Measurements from ENCODE around the gene RFX3.
"Not testable (repeated sequence)": the region's sequence is repeated elsewhere in the genome, so short reads cannot be mapped to it uniquely, and the experiment has no call there.

RFX3 gene

GRCh38 chr9:3329361-3329760 lies 196.4 kb downstream of the RFX3 start:
- H3K36me3 ChIP-seq (ENCODE audit: insufficient read depth, low read length), result peaks cover 8% of the 10 kb centered on the region
- no peak overlapping the region for H3K27ac ChIP-seq (ENCODE audit: low read depth, low read length, poor library complexity, severe bottlenecking)
- no peaks in the 10 kb centered on the region for H4K20me1 ChIP-seq (ENCODE audit: insufficient read depth, low read length)
- no peaks in the 10 kb centered on the region for H3K9me2 ChIP-seq (ENCODE audit: low read depth, low read length)
- no peak overlapping the region for H2AFZ ChIP-seq (ENCODE audit: low read length)
- no peaks in the 10 kb centered on the region for H3K27me3 ChIP-seq (ENCODE audit: insufficient read depth, low read length)
- H3K4me1 ChIP-seq (ENCODE audit: insufficient read depth, low read length, severe bottlenecking), result no peaks in the 10 kb centered on the region
- no peaks in the 10 kb centered on the region for H3F3A ChIP-seq (ENCODE audit: insufficient read depth, low read length)
- no peak overlapping the region for H3K4me3 ChIP-seq (ENCODE audit: low read depth, low read length, poor library complexity, severe bottlenecking)
- no peaks in the 10 kb centered on the region for H3K79me2 ChIP-seq (ENCODE audit: insufficient read depth, low read length)
- no peak overlapping the region for H3K4me2 ChIP-seq (ENCODE audit: low read length)
- H3K9me3 ChIP-seq (ENCODE audit: low read length), result no peaks in the 10 kb centered on the region
- H3K9ac ChIP-seq (ENCODE audit: low read length), result no peak overlapping the region
- TF ChIP-seq, protein P1, sequence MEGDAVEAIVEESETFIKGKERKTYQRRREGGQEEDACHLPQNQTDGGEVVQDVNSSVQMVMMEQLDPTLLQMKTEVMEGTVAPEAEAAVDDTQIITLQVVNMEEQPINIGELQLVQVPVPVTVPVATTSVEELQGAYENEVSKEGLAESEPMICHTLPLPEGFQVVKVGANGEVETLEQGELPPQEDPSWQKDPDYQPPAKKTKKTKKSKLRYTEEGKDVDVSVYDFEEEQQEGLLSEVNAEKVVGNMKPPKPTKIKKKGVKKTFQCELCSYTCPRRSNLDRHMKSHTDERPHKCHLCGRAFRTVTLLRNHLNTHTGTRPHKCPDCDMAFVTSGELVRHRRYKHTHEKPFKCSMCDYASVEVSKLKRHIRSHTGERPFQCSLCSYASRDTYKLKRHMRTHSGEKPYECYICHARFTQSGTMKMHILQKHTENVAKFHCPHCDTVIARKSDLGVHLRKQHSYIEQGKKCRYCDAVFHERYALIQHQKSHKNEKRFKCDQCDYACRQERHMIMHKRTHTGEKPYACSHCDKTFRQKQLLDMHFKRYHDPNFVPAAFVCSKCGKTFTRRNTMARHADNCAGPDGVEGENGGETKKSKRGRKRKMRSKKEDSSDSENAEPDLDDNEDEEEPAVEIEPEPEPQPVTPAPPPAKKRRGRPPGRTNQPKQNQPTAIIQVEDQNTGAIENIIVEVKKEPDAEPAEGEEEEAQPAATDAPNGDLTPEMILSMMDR (IDR thresholded peaks at IDR 0.05; ENCODE audit: low read length), result no peak
- TF ChIP-seq EZH2 (IDR thresholded peaks at IDR 0.05; ENCODE audit: borderline replicate concordance, low read length), result no peak

DNA sequence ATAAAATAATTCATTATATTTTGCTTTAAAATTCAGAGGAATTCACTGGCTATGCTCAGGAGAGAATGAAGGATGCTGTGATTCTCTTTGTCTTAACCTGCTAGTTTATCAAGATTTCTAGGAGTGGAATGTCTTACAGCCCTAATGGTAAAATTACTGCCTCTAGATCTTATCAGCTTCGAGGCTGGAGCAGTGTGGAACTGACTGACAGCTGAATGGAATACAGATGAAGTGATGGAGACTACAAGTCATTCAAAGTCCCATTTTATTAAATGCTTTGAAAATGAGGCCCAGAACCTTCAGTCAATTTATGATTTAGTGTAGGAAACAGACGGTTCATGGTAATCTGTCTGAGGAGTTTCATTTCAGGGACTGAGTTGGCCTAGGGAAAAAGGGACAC lies 202.1 kb downstream of the RFX3 start:
- no peaks in the 10 kb centered on the region for H3K27me3 ChIP-seq (ENCODE audit: insufficient read depth, low read length)
- no peaks in the 10 kb centered on the region for H3K4me1 ChIP-seq (ENCODE audit: insufficient read depth, low read length, severe bottlenecking)
- no peaks in the 10 kb centered on the region for H3F3A ChIP-seq (ENCODE audit: insufficient read depth, low read length)
- TF ChIP-seq, protein P1 (IDR thresholded peaks at IDR 0.05; ENCODE audit: low read length), result no peak
- TF ChIP-seq EZH2 (IDR thresholded peaks at IDR 0.05; ENCODE audit: borderline replicate concordance, low read length), result no peak
- H3K4me3 ChIP-seq (ENCODE audit: low read depth, low read length, poor library complexity, severe bottlenecking), result no peak overlapping the region
- no peak overlapping the region for H3K27ac ChIP-seq (ENCODE audit: low read depth, low read length, poor library complexity, severe bottlenecking)
- no peak overlapping the region for H2AFZ ChIP-seq (ENCODE audit: low read length)
- H3K9ac ChIP-seq (ENCODE audit: low read length), result no peak overlapping the region
- no peak overlapping the region for H3K4me2 ChIP-seq (ENCODE audit: low read length)
- no peaks in the 10 kb centered on the region for H3K9me3 ChIP-seq (ENCODE audit: low read length)
- no peaks in the 10 kb centered on the region for H3K36me3 ChIP-seq (ENCODE audit: insufficient read depth, low read length)
- H4K20me1 ChIP-seq (ENCODE audit: insufficient read depth, low read length), result no peaks in the 10 kb centered on the region
- no peaks in the 10 kb centered on the region for H3K9me2 ChIP-seq (ENCODE audit: low read depth, low read length)
- no peaks in the 10 kb centered on the region for H3K79me2 ChIP-seq (ENCODE audit: insufficient read depth, low read length)

DNA sequence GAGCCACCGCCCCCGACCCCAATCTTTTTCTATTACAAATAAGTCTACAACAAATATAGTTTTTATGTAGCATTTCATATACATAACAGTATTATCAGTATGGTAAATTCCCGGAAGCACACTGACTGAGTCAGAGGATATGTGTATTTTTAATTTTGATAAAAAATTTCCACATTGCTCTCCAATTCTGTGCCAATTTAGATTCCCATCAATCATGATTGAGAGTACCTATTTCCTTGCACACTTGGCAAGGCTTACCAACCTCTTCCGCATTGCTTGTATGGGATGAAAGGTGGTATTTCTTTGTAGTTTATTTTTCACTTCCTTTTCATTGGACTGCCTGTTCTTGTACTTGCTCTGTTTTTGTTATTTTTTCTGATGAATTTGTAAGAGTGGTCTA lies 204.6 kb downstream of the RFX3 start:
- no peaks in the 10 kb centered on the region for H3K9me3 ChIP-seq (ENCODE audit: low read length)
- no peaks in the 10 kb centered on the region for H3K79me2 ChIP-seq (ENCODE audit: insufficient read depth, low read length)
- H3K4me3 ChIP-seq (ENCODE audit: low read depth, low read length, poor library complexity, severe bottlenecking), result no peak overlapping the region
- no peak overlapping the region for H3K4me2 ChIP-seq (ENCODE audit: low read length)
- no peak overlapping the region for H3K9ac ChIP-seq (ENCODE audit: low read length)
- no peak overlapping the region for H2AFZ ChIP-seq (ENCODE audit: low read length)
- no peaks in the 10 kb centered on the region for H4K20me1 ChIP-seq (ENCODE audit: insufficient read depth, low read length)
- no peaks in the 10 kb centered on the region for H3K36me3 ChIP-seq (ENCODE audit: insufficient read depth, low read length)
- H3K27me3 ChIP-seq (ENCODE audit: insufficient read depth, low read length), result no peaks in the 10 kb centered on the region
- H3K4me1 ChIP-seq (ENCODE audit: insufficient read depth, low read length, severe bottlenecking), result no peaks in the 10 kb centered on the region
- TF ChIP-seq, protein P1 (IDR thresholded peaks at IDR 0.05; ENCODE audit: low read length), result no peak
- no peak for TF ChIP-seq EZH2 (IDR thresholded peaks at IDR 0.05; ENCODE audit: borderline replicate concordance, low read length)
- H3K27ac ChIP-seq (ENCODE audit: low read depth, low read length, poor library complexity, severe bottlenecking), result no peak overlapping the region
- no peaks in the 10 kb centered on the region for H3K9me2 ChIP-seq (ENCODE audit: low read depth, low read length)
- H3F3A ChIP-seq (ENCODE audit: insufficient read depth, low read length), result no peaks in the 10 kb centered on the region

DNA sequence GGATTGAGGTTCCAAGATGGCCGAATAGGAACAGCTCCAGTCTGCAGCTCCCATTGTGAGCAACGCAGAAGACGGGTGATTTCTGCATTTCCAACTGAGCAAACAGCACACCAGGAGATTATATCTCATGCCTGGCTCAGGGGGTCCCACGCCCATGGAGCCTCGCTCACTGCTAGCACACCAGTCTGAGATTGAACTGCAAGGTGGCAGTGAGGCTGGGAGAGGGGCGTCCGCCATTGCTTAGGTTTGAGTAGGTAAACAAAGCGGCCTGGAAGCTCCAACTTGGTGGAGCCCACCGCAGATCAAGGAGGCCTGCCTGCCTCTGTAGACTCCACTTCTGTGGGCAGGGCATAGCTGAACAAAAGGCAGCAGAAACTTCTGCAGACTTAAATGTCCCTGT lies 213.2 kb downstream of the RFX3 start:
- not testable (repeated sequence) for H3K4me2 ChIP-seq (ENCODE audit: low read length); H3K4me3 ChIP-seq (ENCODE audit: low read depth, low read length, poor library complexity, severe bottlenecking)

More for the DNA sequence above, 213.2 kb downstream of the RFX3 start:
- H3K27me3 ChIP-seq (ENCODE audit: insufficient read depth, low read length); H3K9ac ChIP-seq (ENCODE audit: low read length); H2AFZ ChIP-seq (ENCODE audit: low read length); H3K9me2 ChIP-seq (ENCODE audit: low read depth, low read length); H3K27ac ChIP-seq (ENCODE audit: low read depth, low read length, poor library complexity, severe bottlenecking); H3F3A ChIP-seq (ENCODE audit: insufficient read depth, low read length); H4K20me1 ChIP-seq (ENCODE audit: insufficient read depth, low read length); H3K4me1 ChIP-seq (ENCODE audit: insufficient read depth, low read length, severe bottlenecking); H3K79me2 ChIP-seq (ENCODE audit: insufficient read depth, low read length); H3K36me3 ChIP-seq (ENCODE audit: insufficient read depth, low read length); H3K9me3 ChIP-seq (ENCODE audit: low read length): not testable (repeated sequence)

Data from OCI-LY1 (cell line).